Muscle of leg (tissue), 11 donors: ENCODE results near the gene CLIP2. TPM values are rescaled to one million over a fixed set of nuclear protein-coding genes. Genes with fewer than 3 reads are reported as not detected.
A peak's percentile ranks its signal among the peaks of the same experiment; 100 is the strongest.

Source experiments
- DNase-seq: peaks from one replicate; pipeline ENCODE4 v3.0.0; 2013
- H3K27ac ChIP-seq: one replicate; pipeline ENCODE4 v1.5.1; 2013; ENCODE audit warnings: mild to moderate bottlenecking, low read length, control low read depth
- H3K27me3 ChIP-seq: one replicate; pipeline ENCODE4 v1.6.1; 2013; ENCODE audit warnings: low read length; ENCODE audit not compliant: control insufficient read depth, insufficient read depth
- H3K36me3 ChIP-seq: one replicate; pipeline ENCODE4 v1.6.1; 2013; ENCODE audit warnings: low read length; ENCODE audit not compliant: control insufficient read depth, insufficient read depth
- H3K4me1 ChIP-seq: one replicate; pipeline ENCODE4 v1.6.1; 2013; ENCODE audit warnings: low read length; ENCODE audit not compliant: control insufficient read depth, insufficient read depth
- H3K4me3 ChIP-seq: one replicate; pipeline ENCODE4 v1.5.1; 2013; ENCODE audit warnings: low read length, control low read depth
- H3K9me3 ChIP-seq: replicated peaks from 2 replicates; pipeline ENCODE4 v1.6.1; 2013; ENCODE audit warnings: low read depth, low read length; ENCODE audit not compliant: control insufficient read depth
- WGBS: methylation state at CpG from one replicate; pipeline ENCODE4 v1.1.5; 2013; ENCODE audit warnings: missing lambda C conversion rate; ENCODE audit not compliant: insufficient coverage; 5-methylcytosine and 5-hydroxymethylcytosine counted together
- polyA plus RNA-seq, 8 donors: library from polyadenylated mRNA; unstranded; fragments of 120-200 nt; gene quantifications; one replicate each; pipeline versions ENCODE4 v1.2.1 to v1.2.3, GENCODE V29; 2013; ENCODE audit warnings: inconsistent platforms in 1 of 8, low replicate concordance in 1 of 8; ENCODE audit not compliant: insufficient read length in 8 of 8, insufficient read depth in 1 of 8
- total RNA-seq: library from RNA; stranded (reverse); fragments of 120-200 nt; gene quantifications from one replicate; pipeline ENCODE4 v1.2.4, GENCODE V29; 2013

Gene CLIP2
- total and polyA plus RNA-seq, 9 donors = 11.0 to 30.3 (median 21.1) TPM

DNA sequence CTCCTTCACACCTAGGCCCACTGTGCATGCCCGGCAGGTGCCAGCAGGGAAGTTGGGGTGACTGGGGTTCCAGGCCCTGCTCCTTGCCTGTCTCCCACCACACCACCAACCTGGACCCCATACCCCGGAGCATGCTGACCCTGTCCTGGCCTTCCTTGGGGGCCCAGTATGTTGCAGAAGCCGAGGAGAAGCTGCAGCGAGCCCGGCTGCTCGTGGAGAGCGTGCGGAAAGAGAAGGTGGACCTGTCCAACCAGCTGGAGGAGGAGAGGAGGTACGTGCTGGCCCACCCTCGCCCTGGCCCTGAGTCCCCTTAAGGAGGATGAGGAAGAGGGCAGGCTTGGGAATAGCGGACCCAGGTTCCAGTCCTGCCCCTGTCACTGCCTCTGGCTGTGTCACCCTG lies 70.8 kb downstream of the CLIP2 start:
- Histone ChIP-seq H3K4me1 (peaks cover 1% of the 10 kb centered on the region), H3K36me3 (peaks cover 57% of the 10 kb centered on the region), H3K27me3 (no peaks in the 10 kb centered on the region), H3K9me3 (peaks cover 10% of the 10 kb centered on the region), H3K27ac (no peak overlapping the region), H3K4me3 (no peak overlapping the region)
- 97% methylated on average over 10 of the region's 11 CpGs for WGBS
- DNase-seq = no peak

DNA sequence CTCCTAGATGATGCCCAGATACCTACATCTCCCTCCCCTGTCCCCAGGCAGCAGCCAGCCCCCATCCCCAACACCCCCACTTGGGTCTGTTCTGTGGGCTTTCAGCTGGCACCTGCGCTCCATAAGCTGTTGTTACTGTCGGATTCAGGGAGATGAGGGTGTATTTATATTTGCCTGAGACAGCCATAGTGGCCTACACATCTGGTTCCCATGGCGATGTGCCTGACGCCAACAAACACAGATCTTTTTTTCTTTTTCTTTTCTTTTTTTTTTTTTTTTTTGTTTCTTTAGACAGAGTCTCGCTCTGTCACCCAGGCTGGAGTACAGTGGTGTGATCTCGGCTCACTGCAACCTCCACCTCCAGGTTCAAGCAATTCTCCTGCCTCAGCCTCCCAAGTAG lies 73.1 kb downstream of the CLIP2 start:
- Histone ChIP-seq H3K9me3 (no peaks in the 10 kb centered on the region), H3K36me3 (peaks cover 45% of the 10 kb centered on the region), H3K4me1 (peaks cover 8% of the 10 kb centered on the region), H3K4me3 (no peak overlapping the region), H3K27ac (no peak overlapping the region), H3K27me3 (no peaks in the 10 kb centered on the region)
- peak; percentile 30 for DNase-seq
- no CpG with 5 or more reads among the region's 6 CpGs for WGBS

DNA sequence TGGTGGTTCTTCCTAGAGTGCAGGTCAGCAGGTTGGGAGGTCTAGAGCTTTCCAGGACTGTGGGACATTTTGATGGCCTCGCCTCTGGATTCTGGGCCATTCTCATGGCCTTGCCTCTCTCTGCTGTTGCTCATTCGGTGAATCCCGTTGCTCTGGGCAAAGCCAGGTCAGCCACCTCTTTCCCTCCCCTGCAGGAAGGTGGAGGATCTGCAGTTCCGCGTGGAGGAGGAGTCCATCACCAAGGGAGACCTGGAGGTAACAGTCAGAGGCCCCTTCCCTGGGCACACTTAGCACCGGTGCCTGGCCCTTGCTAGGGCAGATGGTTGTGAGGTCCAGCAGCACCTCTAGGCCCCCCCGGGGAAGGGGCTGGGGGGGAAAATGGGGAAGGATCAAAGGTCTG lies 74.9 kb downstream of the CLIP2 start:
- H3K27me3 ChIP-seq = no peaks in the 10 kb centered on the region
- no peaks in the 10 kb centered on the region for H3K9me3 ChIP-seq
- DNase-seq = no peak
- WGBS = 67% methylated on average over 7 of the region's 7 CpGs
- peaks cover 8% of the 10 kb centered on the region for H3K4me1 ChIP-seq
- no peak overlapping the region for H3K27ac ChIP-seq
- H3K36me3 ChIP-seq = peaks cover 43% of the 10 kb centered on the region
- H3K4me3 ChIP-seq = no peak overlapping the region

DNA sequence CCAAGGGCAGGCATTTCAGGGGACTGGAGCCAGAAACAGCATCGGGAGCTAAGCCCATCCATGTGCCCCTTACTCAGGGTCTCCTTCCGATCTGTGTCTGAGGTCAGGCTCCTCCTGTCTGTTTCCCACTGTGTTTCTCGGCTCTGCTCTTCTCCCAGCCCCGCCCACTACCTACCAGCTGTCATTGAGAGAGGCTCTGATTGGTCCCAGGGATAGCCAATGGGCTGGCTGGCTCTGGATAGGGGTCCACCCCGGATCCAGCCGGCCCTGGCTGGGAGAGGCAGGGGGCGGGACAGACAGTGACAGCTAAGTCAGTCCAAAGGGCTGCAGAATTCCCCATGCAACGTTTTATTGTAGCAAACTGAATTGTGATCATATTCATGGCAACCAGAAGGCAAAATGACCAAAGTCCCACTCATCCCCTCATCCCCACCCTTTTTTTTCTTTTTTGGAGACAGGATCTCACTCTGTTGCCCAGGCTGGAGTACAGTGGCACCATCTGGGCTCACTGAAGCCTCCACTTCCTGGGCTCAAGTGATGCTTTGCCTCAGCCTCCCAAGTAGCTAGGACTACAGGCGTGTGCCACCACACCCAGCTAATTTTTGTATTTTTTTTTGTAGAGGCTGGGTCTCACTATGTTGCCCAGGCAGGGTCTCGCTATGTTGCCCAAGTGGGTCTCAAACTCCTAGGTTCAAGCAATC lies 76.3 kb downstream of the CLIP2 start:
- H3K36me3 ChIP-seq = peaks cover 33% of the 10 kb centered on the region
- 43% methylated on average over 9 of the region's 10 CpGs for WGBS
- H3K9me3 ChIP-seq = no peaks in the 10 kb centered on the region
- H3K27ac ChIP-seq = peak overlapping the region; percentile 74
- H3K4me1 ChIP-seq = peaks cover 8% of the 10 kb centered on the region
- H3K27me3 ChIP-seq = no peaks in the 10 kb centered on the region
- H3K4me3 ChIP-seq = no peak overlapping the region
- peak; percentile 89 for DNase-seq

DNA sequence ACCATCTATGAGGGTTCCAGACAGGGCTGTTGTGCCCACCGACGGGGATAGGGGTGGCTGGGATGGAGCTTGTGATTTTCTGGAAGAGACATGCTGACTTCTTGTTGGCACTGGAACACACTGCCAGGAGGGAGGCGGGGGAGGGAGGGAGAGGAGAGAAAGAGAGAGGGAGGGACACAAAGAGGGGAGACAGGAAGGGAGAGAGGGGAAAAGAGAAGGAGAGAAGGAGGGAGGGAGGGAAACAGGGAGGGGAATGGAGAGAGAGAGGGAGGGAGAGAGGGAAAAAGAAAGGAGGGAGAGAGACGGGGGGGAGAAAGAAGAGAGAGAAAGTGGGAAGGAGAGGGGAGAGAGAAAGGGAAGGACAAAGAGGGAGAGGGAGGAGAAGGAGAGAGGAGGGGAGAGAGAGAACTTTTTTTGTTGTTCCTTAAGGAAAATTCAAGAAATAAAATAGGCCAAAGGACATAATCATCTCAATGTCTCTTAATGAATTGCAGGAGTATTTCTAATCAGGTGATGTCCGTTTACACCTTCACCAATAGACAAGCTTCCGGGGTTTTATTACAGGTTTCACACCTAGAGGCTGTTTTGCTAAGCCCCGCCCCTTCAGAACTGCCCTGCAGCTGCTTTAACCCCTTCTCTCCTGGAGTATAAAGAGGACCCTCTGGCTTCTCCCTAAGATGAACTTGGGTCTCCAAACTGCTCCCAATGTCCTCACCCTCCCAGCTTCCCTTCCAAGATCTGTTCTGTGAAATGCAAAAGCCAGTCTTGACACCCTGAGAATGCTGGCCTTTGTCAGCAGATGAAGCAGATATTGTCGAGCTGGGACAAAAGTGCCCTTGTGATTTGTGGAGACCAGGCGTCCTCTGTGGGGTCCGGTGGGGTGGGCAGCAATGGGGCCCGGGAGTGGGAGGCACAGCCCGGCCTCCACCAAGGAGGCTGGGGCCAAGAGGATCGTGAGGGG lies 82.5 kb downstream of the CLIP2 start:
- peak overlapping the region; percentile 20 for H3K27ac ChIP-seq
- peak; percentile 37 for DNase-seq

DNA sequence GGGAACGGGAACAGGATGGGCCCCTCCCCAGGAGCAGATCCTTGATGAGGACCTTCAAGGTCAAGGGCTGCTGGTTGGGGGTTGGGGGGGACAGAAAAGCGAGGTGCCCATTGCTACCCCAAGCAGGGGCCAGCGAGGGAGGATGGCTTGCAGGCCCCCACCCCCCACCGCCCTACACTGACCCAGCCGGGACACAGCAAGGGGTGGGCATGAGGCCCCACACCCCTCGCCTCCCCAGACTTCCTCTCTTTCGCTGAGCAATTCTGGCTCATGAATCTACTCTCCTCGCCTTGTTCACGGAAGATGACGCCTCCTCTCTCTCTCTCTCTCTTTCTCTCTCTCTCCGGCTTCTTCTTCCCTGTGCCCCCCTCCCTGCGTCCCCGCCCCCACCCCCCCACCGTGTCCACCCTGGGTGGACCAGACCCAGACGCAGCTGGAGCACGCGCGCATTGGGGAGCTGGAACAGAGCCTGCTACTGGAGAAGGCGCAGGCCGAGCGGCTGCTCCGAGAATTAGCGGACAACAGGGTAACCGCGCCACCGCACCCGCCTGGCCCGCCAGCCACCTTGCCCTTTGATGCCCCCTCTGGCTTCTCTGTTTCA lies 83.4 kb downstream of the CLIP2 start:
- DNase-seq = peak; percentile 77
- no peak overlapping the region for H3K4me3 ChIP-seq
- H3K9me3 ChIP-seq = no peaks in the 10 kb centered on the region
- no peak overlapping the region for H3K27ac ChIP-seq
- H3K36me3 ChIP-seq = peaks cover 17% of the 10 kb centered on the region
- H3K4me1 ChIP-seq = peaks cover 10% of the 10 kb centered on the region
- 29% methylated on average over 16 of the region's 28 CpGs for WGBS
- no peaks in the 10 kb centered on the region for H3K27me3 ChIP-seq

More for the DNA sequence above, 82.5 kb downstream of the CLIP2 start:
- H3K36me3 ChIP-seq = peaks cover 11% of the 10 kb centered on the region
- no peaks in the 10 kb centered on the region for H3K27me3 ChIP-seq
- WGBS = 22% methylated on average over 9 of the region's 13 CpGs
- H3K4me1 ChIP-seq = peaks cover 10% of the 10 kb centered on the region
- no peak overlapping the region for H3K4me3 ChIP-seq
- no peaks in the 10 kb centered on the region for H3K9me3 ChIP-seq

DNA sequence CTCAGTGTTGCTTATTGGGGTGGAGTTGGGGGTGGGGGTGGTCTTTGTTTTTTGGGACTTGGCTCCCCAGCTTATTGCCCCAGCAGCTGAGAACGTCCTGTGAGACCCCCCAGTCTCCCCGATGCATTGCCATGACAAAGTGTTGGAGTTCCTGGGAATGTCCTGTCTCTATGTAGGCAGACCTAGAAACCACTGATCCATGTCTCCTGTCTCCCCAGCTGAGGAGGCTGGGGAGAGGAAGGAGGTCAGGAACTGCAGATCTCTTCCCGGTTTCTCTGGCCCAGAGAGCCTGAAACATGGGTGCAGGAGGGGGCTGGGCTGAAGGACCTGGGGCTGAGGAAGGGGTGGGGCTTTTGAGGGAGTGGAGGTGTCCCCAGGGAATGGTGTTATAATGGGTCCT lies 84.3 kb downstream of the CLIP2 start:
- Histone ChIP-seq H3K4me1 (peaks cover 10% of the 10 kb centered on the region), H3K36me3 (peaks cover 17% of the 10 kb centered on the region), H3K9me3 (no peaks in the 10 kb centered on the region), H3K4me3 (no peak overlapping the region), H3K27me3 (no peaks in the 10 kb centered on the region), H3K27ac (no peak overlapping the region)
- 43% methylated on average over 1 of the region's 3 CpGs for WGBS
- DNase-seq = no peak

DNA sequence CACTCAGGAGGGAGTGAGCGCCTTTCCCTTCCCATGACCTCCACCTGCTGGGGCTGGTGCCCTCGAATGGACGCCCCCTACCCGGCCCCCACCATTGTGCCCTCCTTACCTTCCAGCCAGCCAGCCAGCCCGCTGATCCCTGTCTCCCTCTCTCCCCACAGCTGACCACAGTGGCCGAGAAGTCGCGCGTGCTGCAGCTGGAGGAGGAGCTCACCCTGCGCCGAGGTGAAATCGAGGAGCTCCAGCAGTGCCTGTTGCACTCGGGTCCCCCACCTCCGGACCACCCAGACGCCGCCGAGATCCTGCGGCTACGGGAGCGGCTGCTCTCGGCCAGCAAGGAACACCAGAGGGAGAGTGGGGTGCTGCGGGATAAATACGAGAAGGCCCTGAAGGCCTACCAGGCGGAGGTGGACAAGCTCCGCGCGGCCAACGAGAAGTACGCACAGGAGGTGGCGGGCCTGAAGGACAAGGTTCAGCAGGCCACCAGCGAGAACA lies 86.6 kb downstream of the CLIP2 start:
- Histone ChIP-seq H3K36me3 (peaks cover 26% of the 10 kb centered on the region), H3K9me3 (no peaks in the 10 kb centered on the region), H3K4me3 (no peak overlapping the region), H3K27me3 (no peaks in the 10 kb centered on the region), H3K4me1 (peaks cover 10% of the 10 kb centered on the region), H3K27ac (no peak overlapping the region)
- no peak for DNase-seq
- 93% methylated on average over 31 of the region's 31 CpGs for WGBS

DNA sequence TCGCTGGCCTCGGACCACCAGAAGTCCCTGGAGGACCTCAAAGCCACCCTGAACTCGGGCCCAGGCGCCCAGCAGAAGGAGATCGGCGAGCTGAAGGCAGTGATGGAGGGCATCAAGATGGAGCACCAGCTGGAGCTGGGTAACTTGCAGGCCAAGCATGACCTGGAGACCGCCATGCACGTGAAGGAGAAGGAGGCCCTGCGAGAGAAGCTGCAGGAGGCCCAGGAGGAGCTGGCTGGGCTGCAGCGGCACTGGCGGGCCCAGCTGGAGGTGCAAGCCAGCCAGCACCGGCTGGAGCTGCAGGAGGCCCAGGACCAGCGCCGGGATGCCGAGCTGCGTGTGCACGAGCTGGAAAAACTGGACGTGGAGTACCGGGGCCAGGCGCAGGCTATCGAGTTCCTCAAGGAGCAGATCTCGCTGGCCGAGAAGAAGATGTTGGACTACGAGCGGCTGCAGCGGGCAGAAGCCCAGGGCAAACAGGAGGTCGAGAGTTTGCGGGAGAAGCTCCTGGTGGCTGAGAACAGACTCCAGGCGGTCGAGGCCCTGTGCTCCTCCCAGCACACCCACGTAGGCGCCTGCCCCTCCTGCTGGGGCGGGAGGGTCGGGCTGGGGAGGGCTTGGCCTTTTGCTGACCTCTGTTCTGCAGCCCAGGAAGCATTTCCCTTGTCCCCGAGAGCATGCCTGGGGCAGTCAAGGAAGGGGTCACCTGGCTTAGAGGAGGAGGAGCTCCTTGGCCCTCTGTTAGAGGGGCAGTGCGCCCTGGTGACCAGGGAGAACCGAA lies 87.2 kb downstream of the CLIP2 start:
- Histone ChIP-seq H3K36me3 (peaks cover 27% of the 10 kb centered on the region), H3K4me3 (no peak overlapping the region), H3K4me1 (peaks cover 10% of the 10 kb centered on the region), H3K27me3 (no peaks in the 10 kb centered on the region), H3K27ac (no peak overlapping the region), H3K9me3 (no peaks in the 10 kb centered on the region)
- 63% methylated on average over 33 of the region's 37 CpGs for WGBS
- DNase-seq = no peak
